ENCODE data around the gene ADAMTS19.

Gene ADAMTS19

DNA sequence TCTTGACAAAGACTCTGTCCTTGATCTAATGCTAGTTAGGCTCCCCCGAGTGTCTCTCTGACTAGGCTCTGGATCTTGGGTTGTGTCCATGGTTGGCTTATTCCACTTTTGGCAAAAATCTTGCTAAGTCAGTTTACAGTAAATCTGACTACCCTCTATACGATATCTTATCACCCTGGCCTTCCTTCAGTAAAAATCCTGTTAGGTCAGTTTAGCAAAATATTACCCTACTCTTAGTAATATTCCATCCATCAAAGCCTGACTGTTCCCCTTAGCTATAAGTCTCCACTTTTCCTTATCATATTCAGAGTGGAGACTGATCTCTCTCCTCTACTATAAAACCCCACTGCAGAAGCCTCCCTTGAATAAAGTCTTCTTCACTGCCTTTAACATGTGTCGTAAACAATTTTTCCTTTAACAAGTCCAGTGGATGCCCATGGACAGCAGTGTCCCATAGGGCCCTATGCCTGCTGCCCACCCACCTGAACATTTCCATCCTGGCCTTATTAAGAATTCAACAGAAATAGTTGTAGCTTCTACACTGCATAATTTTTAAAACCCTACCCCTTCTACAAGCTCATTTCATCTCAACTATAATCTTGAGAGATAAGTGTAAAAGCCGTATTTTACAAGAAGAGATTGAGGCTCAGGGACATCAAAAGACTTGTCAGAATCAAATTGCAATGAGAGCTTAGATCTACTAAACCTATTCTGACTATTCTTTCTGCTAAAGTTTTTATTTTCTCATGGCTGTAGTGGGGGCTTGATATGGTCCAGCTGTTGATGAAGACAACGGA, 310.1 kb downstream of the ADAMTS19 start:
- no peak for DNase-seq

DNA sequence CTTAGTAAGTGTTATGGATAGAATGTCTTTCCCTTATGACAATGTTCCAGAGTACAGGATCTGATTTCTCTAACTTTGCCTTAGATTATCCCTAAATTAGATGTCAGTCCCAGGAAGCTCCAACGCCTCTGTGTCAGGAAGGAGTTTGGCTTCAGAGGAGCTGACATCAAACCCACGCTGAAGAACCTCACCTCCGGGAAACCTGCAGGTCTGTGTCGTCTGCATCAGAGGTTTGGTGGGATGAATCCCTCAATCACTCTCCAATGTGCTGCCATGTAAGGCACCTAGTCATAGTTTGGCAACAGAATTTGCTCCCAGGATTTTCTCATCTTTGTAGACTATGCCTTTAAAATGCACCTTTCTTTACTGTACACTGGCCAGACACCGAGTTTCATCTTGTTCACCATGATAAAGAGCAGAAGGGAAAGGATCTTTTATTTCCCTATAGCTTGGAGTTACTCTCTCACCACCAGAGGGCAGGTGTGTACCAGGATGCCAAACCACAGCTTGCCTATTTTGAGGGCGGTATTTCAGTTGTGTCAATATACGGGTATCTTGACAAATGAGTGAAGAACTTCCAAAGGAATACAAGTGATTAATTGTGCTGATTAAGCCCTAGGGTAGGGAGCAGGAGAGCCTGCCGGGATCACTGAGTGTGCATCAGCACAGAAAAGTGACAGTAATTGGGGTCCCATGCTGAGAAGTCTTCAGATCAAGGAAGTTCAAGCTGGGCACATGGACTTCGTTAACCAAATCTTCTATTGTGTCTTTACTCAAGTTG, 311.1 kb downstream of the ADAMTS19 start:
- peak; percentile 76 for DNase-seq

DNA sequence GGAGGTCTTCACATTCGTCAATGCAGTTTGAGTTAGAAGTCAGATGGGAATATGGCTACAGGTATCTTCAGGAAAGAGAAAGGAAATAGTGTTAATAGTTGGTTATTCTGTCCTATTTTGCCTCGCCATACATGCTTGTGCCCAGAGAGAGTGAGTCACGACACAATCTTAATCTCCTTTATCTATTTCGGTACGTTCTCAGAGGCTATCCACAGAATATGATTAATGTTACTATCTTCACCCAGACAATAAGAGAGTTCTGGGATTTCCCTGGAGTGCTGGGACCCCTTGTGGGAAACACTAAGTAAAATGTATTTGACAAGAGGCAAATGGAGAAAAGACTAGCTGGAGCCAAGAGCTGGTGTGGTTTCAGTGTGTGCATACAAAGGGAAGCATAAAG, 313.3 kb downstream of the ADAMTS19 start:
- DNase-seq = no peak

DNA sequence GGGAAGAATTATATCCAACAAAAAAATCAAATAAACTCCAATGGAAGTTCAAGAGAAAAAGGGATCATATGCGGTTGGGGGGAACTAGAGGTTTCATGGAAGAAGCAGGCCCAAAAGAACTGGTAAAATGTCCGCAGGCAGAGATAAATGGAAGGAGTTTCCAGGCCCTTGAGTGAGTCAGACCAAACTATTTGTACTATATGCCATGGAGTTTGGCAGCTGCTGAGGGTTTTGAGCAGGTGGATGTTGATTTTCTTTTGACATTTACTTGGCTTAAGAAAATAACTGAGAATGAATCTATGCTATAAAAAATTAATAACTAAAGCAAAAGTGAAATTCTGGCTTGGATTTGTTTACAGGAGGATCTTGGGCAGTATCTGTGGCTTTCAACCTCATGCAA, 321.5 kb downstream of the ADAMTS19 start:
- DNase-seq = no peak
